Stimulated activated CD4-positive, alpha-beta T cell treated with anti-CD3 and anti-CD28 coated beads, Interleukin-1b, Interleukin-23, amount 100 ng/mL, for 48 hours (primary cell): ENCODE results near the gene LYRM4.

ENCODE experiments used
- DNase-seq: peaks from one replicate; pipeline ENCODE4 v3.0.0-alpha.2; 2020

The LYRM4 gene

DNA sequence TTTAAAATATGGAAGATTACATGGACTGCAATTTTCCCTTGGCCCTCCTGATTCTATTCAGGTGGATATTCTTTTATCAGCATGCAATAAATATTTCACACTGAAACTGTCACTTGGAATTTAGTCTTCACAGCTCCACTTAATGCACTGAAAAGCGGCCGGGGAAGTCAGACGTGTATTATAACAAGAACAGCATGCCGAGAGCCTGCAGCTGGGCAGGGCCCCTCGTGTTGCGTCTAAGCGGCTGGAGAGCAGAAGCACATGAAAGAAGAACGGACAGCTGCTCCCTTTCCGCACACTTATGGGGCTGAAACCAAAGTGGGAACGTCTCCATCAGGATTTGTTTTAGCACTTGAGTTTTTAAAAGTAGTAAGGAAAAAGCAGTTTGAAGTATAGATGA, 57.2 kb downstream of the LYRM4 start:
- no peak for DNase-seq

GRCh38 chr6:5202941-5203340, 57.8 kb downstream of the LYRM4 start:
- no peak for DNase-seq

- DNase-seq = no peak
Observed at GRCh38 chr6:5202206-5202605, 58.5 kb downstream of the LYRM4 start.

DNA sequence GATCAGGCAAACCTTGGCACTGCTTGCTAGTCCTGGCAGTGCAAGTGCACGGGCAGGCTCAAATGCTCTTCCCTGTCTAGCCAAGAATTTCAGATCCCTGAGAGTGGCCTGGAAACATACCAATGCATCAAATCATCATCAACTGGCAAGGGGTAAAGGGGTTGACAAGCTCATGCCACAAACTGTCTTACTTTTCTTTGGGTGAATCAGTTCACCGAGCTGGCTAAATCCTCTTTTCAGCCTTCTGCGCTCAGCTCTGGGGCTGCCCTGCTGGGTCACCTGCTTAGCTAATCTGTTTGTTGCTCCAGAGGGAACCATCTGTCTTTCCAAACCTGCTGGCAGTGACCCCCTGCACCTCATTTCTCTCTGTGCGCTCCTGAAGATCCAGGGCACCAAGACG, 59.5 kb downstream of the LYRM4 start:
- no peak for DNase-seq

DNA sequence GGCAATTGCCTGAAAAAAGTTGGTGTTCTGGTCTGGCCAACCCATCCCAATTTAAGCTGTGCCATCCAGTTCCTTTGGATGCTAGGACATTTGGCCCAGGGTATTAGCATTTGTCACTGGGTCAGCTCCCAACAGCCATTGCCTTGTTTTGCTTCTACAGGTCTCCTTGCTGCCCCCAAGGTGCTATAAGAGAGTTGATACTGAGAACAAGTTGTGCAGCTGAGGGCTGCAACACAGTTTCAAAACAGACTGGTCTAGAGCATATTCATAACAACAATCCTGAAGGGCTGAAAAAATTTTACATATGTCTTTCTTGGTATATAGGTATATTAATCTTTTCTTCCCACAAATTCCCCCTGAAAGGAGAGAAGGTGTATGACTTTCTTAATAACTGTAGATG, 61.0 kb downstream of the LYRM4 start:
- DNase-seq = no peak

GRCh38 chr6:5199283-5199682, 61.5 kb downstream of the LYRM4 start:
- DNase-seq = peak; percentile 18

DNA sequence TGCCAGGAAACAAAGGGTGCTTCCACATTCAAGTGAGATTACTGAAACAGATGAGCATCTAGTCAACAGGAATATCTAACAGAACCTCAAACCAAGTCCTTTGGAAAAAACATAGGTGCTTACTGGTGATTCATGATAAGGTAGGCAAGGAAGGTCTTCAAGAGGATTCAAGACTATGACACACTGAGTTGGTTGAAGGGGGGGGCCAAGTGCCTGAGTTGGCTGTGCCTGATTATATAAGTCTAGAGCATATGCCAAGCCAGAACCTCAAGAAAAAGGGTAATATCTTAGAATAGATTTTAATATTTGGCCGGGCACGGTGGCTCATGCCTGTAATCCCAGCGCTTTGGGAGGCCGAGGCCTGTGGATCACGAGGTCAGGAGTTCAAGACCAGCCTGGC, 63.7 kb downstream of the LYRM4 start:
- DNase-seq = no peak

- DNase-seq = no peak
Observed at GRCh38 chr6:5192135-5192794, 68.5 kb downstream of the LYRM4 start.

GRCh38 chr6:5191722-5192121, 69.0 kb downstream of the LYRM4 start:
- DNase-seq = no peak

DNA sequence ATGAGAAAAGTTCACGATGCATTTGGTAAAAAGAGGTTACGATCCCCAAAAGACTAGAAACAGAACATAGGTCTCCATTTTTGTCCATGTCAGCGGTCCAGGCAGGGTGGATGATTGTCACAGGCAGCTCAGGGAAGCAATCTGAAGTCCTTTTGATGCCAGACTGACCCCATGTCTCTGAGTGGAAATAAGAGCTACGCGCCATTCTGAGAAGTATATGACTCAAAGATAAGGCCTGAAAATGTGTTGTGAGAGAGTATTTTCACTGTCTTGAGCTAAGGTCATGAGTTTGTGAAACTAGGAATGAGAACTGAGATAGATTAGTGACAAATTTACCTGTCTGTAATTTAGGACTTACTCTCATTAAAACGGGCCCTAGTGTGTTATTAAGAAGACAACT, 69.5 kb downstream of the LYRM4 start:
- no peak for DNase-seq

DNA sequence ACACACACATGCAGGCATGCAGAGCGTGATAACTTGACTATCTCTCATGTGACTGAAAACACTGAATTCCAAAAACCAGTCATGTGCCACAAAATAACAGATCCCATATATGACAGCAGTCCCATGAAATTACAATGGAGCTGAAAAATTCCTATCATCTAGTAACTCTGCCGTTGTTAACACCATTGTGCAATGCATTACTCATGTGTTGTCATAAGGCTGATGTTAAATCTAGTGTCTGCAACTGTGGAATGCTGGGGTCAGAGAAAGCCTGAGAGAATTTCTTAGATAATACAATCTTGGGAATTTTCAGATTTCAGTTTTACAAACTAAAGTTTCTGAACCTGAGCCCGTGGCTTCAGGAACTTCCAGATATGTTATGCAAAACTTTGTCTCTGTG, 70.2 kb downstream of the LYRM4 start:
- no peak for DNase-seq

DNA sequence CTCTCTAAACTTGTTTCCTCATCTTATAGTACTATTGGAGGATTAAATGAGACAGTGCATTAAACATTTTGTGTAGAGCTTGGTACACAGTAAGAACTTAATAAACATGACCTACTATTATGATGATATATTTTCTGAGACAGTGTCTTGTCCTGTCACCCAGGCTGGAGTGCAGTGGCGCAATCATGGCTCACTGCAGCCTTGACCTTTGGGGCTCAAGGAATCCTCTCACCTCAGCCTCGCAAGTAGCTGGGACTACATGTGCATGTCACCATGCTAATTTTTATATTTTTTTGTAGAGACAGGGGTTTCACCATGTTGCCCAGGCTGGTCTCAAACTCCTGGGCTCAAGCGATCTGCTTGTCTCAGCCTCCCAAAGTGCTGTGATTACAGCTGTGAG, 72.1 kb downstream of the LYRM4 start:
- no peak for DNase-seq

GRCh38 chr6:5184878-5185277, 75.9 kb downstream of the LYRM4 start:
- no peak for DNase-seq

- no peak for DNase-seq
Observed at GRCh38 chr6:5184218-5184617, 76.5 kb downstream of the LYRM4 start.

GRCh38 chr6:5181510-5182317, 79.0 kb downstream of the LYRM4 start:
- no peak for DNase-seq

DNA sequence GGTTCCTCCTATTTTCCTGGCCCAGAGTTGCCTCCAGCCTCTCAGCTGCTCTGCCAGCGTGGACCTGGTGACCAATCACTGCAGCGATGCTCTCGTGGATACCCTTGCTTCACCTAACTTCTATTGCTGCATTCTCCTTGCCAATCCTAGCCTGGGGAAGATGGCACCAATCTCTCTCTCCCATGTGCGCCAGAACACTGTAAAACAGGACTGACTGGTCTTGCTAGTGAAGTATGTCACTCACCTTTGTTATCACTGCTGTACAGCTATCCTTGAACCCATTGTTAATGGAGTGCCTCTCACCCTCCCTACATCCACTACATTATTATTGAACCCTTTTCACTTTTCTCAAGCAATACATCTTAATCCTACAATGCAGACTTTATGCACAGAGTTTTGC, 80.1 kb downstream of the LYRM4 start:
- no peak for DNase-seq

GRCh38 chr6:5179917-5180316, 80.8 kb downstream of the LYRM4 start:
- no peak for DNase-seq

DNA sequence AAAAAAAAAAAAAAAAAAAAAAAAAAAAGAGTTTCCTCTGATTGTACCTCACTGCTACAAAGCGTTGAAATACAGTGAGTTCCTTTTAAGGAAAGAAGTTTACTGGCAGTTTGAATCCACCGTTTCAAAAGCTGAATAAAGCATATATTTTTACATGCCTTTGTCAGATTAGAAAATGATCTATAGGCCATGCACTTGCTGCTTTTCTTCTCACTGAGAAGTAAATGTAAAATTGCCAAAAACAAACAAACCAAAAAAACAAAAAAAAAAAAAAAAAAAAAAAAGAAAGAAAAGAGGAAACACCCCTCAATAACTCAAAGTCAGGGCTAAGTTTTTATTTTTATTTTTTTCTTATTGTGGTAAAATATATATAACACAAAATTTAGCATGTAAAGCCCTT, 81.9 kb downstream of the LYRM4 start:
- DNase-seq = no peak

DNA sequence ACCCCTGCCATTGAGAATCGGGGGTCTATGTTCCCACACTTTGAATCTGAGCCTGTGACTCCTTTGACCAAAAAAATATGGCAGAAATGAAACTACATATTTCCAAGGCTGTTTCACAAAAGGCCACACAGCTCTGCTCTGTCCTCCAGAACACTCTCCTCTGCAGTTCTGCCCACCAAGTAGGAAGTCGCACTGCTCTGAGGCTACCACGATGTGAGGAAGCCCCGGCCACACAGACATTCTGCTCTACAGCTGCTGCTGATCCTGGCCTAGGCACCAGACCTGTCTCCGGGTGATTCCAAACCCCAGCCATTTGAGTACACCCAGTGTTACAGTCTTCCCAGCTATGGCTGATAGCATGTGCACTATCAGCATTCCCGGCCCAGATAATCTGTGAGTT, 85.1 kb downstream of the LYRM4 start:
- no peak for DNase-seq

- no peak for DNase-seq
Observed at GRCh38 chr6:5174756-5175549, 85.8 kb downstream of the LYRM4 start.

DNA sequence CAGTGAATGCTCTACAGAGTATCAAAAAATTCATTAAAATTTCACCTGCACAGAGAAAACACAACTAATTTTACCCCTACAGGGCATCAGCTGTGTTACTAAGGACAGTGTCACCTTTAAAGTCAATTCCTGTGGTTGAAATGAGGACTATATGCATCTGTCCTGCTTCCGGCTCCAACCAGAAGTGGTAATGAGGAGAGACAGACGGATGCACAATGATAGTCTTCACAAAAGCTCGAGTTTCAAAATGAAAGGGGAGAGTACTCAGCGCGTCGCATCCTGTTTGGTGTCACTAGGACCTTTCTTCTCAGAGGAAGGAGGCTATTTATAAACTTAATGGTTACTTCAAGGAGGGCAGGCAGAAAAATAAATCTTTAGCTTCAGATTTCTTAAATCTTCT, 86.5 kb downstream of the LYRM4 start:
- peak; percentile 58 for DNase-seq

GRCh38 chr6:5173810-5174209, 86.9 kb downstream of the LYRM4 start:
- DNase-seq = no peak

DNA sequence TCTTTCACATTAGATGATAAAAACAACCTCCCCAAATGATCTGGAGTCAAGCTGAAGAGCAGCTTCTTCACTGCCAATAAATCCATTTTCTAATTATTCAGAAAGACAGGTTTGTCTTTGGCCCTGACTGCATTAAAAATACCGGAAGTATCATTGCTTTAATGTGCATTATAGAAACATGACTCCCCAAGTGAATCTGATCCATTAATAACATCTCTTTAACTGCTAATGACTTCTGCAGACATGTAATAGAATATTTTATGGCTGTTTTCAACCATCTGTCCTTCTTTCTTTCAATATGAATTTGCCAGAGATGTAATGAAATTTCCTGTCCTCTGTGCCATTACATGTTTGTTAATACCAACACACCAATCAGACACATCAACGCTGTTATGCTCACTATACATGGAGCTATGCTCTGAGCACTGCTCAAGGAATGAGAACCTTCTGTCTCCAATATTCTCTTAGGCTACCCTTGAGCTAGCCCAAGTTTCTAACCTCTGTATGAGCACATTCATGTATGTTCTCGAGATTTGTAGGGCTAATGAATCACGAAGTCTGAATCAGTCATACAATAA, 87.8 kb downstream of the LYRM4 start:
- DNase-seq = no peak
